Bladder microvascular endothelial cell (primary cell): Measurements from ENCODE around the gene CD200R1L. TPM values are rescaled to one million over a fixed set of nuclear protein-coding genes. Genes with fewer than 3 reads are reported as not detected.

Experiments used
- total RNA-seq: library from RNA; depleted of rRNA; stranded (reverse); fragments of >200 nt; gene quantifications from 2 replicates; pipeline ENCODE4 v1.2.3, GENCODE V29; 2014

CD200R1L gene, protein sequence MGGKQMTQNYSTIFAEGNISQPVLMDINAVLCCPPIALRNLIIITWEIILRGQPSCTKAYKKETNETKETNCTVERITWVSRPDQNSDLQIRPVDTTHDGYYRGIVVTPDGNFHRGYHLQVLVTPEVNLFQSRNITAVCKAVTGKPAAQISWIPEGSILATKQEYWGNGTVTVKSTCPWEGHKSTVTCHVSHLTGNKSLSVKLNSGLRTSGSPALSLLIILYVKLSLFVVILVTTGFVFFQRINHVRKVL
- not detected in 2 replicates for total RNA-seq

DNA sequence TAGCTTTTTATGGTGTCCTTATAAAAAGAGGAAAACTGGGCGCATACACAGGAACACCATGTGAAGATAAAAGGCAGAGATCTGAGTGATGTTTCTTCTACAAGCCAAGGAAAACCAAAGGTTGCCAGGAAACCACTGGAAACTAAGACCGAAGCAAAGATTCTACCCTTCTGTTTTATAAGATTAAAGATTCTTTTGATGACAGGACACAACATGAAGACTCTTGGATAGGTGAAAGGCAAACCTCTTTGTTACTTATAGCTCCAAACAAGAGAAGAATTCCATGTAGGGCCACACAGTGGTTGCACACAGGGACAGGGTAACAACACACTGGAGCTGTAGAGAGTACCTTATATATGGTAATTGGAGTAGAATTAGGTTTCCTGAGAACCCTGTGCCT lies at the start of gene CD200R1L:
Gene CD200R1L, minus strand, starts transcription at position 101 of the 400 bp plus-strand sequence. CDS start 17,497 bp downstream, outside the sequence.

Other genes starting within 250 kb of the CD200R1L start
- 3.4 and 53.7 TPM in 2 replicates for gene CCDC80, start 205.7 kb downstream of the CD200R1L start, total RNA-seq
- gene CD200R1, start 128.2 kb upstream of the CD200R1L start, total RNA-seq, result not detected in 2 replicates
- gene GTPBP8, start 144.1 kb upstream of the CD200R1L start, total RNA-seq, result 19.1 and 26.1 TPM in 2 replicates